Pancreas (tissue), 10 donors: ENCODE data around the gene GPX4. TPM values are rescaled to one million over a fixed set of nuclear protein-coding genes. Genes with fewer than 3 reads are reported as not detected.

ENCODE experiments used
- ATAC-seq, 4 donors: fragments of 200-7000 bp; cut with Tn5 transposase; one replicate each; pipeline versions ENCODE4 v1.8.0 to v1.9.1; 2020; ENCODE audit warnings: mild to moderate bottlenecking in 4 of 4, moderate library complexity in 4 of 4
- DNase-seq, 6 donors: peaks; one replicate each; pipeline ENCODE4 v3.0.0-alpha.2; 2020
- FAIRE-seq: peaks from 2 replicates; lab custom pipeline; 2012; peaks lifted over from hg19 to GRCh38; lab: Jason Lieb, UNC
- H3K27ac ChIP-seq, 4 donors: fragments of 200-600 bp; sonication (generic); 1 replicate in 3 of 4; 2 replicates in 1 of 4; pipeline versions ENCODE4 v1.5.0 to v1.8.0; 2020
- H3K27me3 ChIP-seq, 4 donors: fragments of 200-600 bp; one replicate each; pipeline ENCODE4 v1.8.0; 2021
- H3K36me3 ChIP-seq, 3 donors: fragments of 200-600 bp; sonication (generic) in 1 of 3; one replicate each; pipeline versions ENCODE4 v1.5.0 to v1.8.0; 2020 to 2021
- H3K4me1 ChIP-seq, 3 donors: fragments of 200-600 bp; one replicate each; pipeline ENCODE4 v1.8.0; 2021
- H3K4me3 ChIP-seq, 4 donors: fragments of 200-600 bp; sonication (generic) in 2 of 4; one replicate each; pipeline versions ENCODE4 v1.5.0 to v1.8.0; 2020 to 2021
- H3K9me3 ChIP-seq, 4 donors: fragments of 200-600 bp; one replicate each; pipeline ENCODE4 v1.8.0; 2021
- WGBS, 2 donors: extraction: QIAGEN DNeasy Blood & Tissue Kit; methylation state at CpG; one replicate each; pipeline ENCODE4 v1.1.7; 2013; 5-methylcytosine and 5-hydroxymethylcytosine counted together
- intact Hi-C, 3 donors: fragments of 100-400 bp; cut with DNase I; formaldehyde crosslinking; loops; one replicate each; pipeline versions ENCODE4 v1.11.1 to v1.14.2; 2022
- polyA plus RNA-seq, 2 donors: library from polyadenylated mRNA; stranded (reverse); fragments of 200-250 nt; gene quantifications; one replicate each; pipeline ENCODE4 v1.2.3, GENCODE V29; 2013
- total RNA-seq, 6 donors: library from RNA; stranded (reverse); fragmentation: NEBNext Ultra II Directional in 4 of 6; extraction: Animal tissue kit (Norgen Biotek cat#: 25700) in 4 of 6; gene quantifications; one replicate each; pipeline versions ENCODE4 v1.2.1 to v1.2.4, GENCODE V29; 2021 to 2023
- TF ChIP-seq, protein P1 (sequence below), 4 donors: fragments of 200-600 bp; sonication (generic) in 3 of 4; IDR thresholded peaks; one replicate each; pipeline versions ENCODE4 v1.5.0 to v1.8.0; 2021; ENCODE audit warnings: antibody characterized with exemption in 4 of 4
- donor health status: healthy with polysubstance abuse.
- donor health status: DM: no; HTN: no; CAD: no; lungs with moderate emphysema.
- donor health status: DM: no; HTN: no; CAD: no.
- donor health status: control.
- donor health status: control.
- donor health status: Bipolar disorder and iron deficiency.
- donor health status: DM: yes; HTN: yes; CAD: no.
- donor health status: DM: no; HTN: no; CAD: no.
- donor health status: DM: no; HTN: no; CAD: no.
- donor health status: DM: yes; HTN: yes; CAD: no.

GPX4 gene
- total and polyA plus RNA-seq, 8 donors, result 48.8 to 290 (median 76.8) TPM

DNA sequence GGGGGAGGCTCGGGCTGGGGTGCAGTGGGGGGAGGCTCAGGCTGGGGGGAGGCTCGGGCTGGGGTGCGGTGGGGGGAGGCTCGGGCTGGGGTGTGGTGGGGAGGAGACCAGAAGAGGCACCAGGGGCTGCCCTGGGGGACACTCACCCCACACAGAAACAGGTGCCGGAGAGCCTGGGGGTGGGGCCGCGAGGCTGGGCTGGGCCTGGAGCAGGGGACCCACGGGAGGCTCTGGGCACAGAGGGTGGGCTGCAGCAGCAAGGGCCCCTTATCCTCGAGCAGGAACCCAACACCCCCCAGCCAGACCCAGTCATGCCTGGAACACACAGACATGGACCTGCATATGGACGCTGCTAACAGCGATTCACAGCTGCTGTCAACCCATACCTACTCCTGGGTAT, 34.3 kb downstream of the GPX4 start:
- Histone ChIP-seq H3K36me3 (no peaks in the 10 kb centered on the region), H3K27ac (no peak overlapping the region), H3K9me3 (no peaks in the 10 kb centered on the region), H3K4me3 (no peak overlapping the region), H3K27me3 (no peaks in the 10 kb centered on the region), H3K4me1 (no peaks in the 10 kb centered on the region)
- DNase-seq (no peak), FAIRE-seq (no peak), ATAC-seq (no peak)
- intact Hi-C loops, result no loop called here
- TF ChIP-seq, protein P1, sequence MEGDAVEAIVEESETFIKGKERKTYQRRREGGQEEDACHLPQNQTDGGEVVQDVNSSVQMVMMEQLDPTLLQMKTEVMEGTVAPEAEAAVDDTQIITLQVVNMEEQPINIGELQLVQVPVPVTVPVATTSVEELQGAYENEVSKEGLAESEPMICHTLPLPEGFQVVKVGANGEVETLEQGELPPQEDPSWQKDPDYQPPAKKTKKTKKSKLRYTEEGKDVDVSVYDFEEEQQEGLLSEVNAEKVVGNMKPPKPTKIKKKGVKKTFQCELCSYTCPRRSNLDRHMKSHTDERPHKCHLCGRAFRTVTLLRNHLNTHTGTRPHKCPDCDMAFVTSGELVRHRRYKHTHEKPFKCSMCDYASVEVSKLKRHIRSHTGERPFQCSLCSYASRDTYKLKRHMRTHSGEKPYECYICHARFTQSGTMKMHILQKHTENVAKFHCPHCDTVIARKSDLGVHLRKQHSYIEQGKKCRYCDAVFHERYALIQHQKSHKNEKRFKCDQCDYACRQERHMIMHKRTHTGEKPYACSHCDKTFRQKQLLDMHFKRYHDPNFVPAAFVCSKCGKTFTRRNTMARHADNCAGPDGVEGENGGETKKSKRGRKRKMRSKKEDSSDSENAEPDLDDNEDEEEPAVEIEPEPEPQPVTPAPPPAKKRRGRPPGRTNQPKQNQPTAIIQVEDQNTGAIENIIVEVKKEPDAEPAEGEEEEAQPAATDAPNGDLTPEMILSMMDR (IDR thresholded peaks at IDR 0.05), result no peak
- WGBS, 2 donors, result 86 to 94% methylated on average over 7 of the region's 11 CpGs

DNA sequence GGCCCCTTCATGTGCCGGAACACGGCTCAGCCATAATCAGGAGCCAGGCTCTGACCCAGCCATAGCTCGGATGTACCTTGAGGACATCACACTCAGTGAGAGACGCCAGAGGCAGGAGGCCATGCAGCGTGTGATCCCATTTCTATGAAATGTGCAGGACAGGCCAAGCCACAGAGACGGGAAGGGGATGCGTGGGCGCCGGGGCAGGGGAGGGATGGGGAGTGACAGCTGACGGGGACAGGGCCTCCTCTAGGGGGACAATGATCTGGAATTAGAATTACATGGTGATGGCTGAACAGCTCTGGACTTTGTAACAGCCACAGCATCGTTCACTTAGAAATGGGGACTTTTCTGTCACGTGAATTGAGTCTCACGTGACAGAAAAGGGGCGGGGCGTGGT, 35.3 kb downstream of the GPX4 start:
- H3K27ac ChIP-seq, result no peak overlapping the region
- 90 to 94% methylated on average over 15 of the region's 15 CpGs for WGBS, 2 donors
- no peaks in the 10 kb centered on the region for H3K9me3 ChIP-seq
- H3K36me3 ChIP-seq, result peaks cover 0 to 6% (median 0%) of the 10 kb centered on the region in 3 donors
- ATAC-seq, result no peak
- no peak overlapping the region for H3K4me3 ChIP-seq
- no peak for DNase-seq
- intact Hi-C loops, result no loop called here
- TF ChIP-seq, protein P1 (IDR thresholded peaks at IDR 0.05), result no peak
- H3K4me1 ChIP-seq, result no peaks in the 10 kb centered on the region
- no peaks in the 10 kb centered on the region for H3K27me3 ChIP-seq
- FAIRE-seq, result no peak

- H3K27ac ChIP-seq, result no peak overlapping the region
- peak in 1 of 4 donors; percentile 14 for ATAC-seq
These were observed 36.7 kb downstream of the GPX4 start for GRCh38 chr19:1140272-1141027.

GRCh38 chr19:1141944-1142343, 38.1 kb downstream of the GPX4 start:
- intact Hi-C loops, result no loop called here
- no peaks in the 10 kb centered on the region for H3K4me1 ChIP-seq
- DNase-seq (no peak), FAIRE-seq (no peak), ATAC-seq (peak in 3 of 4 donors; percentile 18 to 42 (median 28))
- H3K36me3 ChIP-seq, result peaks cover 0 to 8% (median 0%) of the 10 kb centered on the region in 3 donors
- WGBS, 2 donors, result 86 to 89% methylated on average over 5 of the region's 5 CpGs
- H3K4me3 ChIP-seq, result no peak overlapping the region
- no peaks in the 10 kb centered on the region for H3K27me3 ChIP-seq
- TF ChIP-seq, protein P1 (IDR thresholded peaks at IDR 0.05), result no peak
- no peaks in the 10 kb centered on the region for H3K9me3 ChIP-seq
- H3K27ac ChIP-seq, result no peak overlapping the region

More at GRCh38 chr19:1140272-1141027, 36.7 kb downstream of the GPX4 start:
- peaks cover 0 to 6% (median 0%) of the 10 kb centered on the region in 3 donors for H3K36me3 ChIP-seq
- H3K27me3 ChIP-seq, result no peaks in the 10 kb centered on the region
- no peak overlapping the region for H3K4me3 ChIP-seq
- TF ChIP-seq, protein P1 (IDR thresholded peaks at IDR 0.05), result no peak
- DNase-seq, result peak in 1 of 6 donors; percentile 78
- intact Hi-C loops, result no loop called here
- H3K9me3 ChIP-seq, result no peaks in the 10 kb centered on the region
- FAIRE-seq, result no peak
- WGBS, 2 donors, result 95 to 96% methylated on average over 35 to 39 of the region's 39 CpGs
- H3K4me1 ChIP-seq, result no peaks in the 10 kb centered on the region

GRCh38 chr19:1143828-1144399, 40.1 kb downstream of the GPX4 start:
- FAIRE-seq, result no peak

More at GRCh38 chr19:1143828-1144399, 40.1 kb downstream of the GPX4 start:
- ATAC-seq, result no peak
- DNase-seq, result peak in 1 of 6 donors; percentile 72
- Histone ChIP-seq H3K27me3 (no peaks in the 10 kb centered on the region), H3K4me3 (no peak overlapping the region), H3K4me1 (no peaks in the 10 kb centered on the region), H3K9me3 (no peaks in the 10 kb centered on the region), H3K36me3 (peaks cover 0 to 16% (median 0%) of the 10 kb centered on the region in 3 donors), H3K27ac (no peak overlapping the region)
- TF ChIP-seq, protein P1 (IDR thresholded peaks at IDR 0.05), result no peak
- 96 to 97% methylated on average over 31 to 33 of the region's 33 CpGs for WGBS, 2 donors
- intact Hi-C loops, result no loop called here
